NOMO-1 (cell line): ENCODE data around the gene UGT1A10.
"Not testable (repeated sequence)": the region's sequence is repeated elsewhere in the genome, so short reads cannot be mapped to it uniquely, and the experiment has no call there.

Experiments
- DNase-seq, 2 experiments: peaks; one replicate each; lab custom pipeline; 2025; ENCODE audit not compliant: unreplicated experiment in 2 of 2; lab: John Stamatoyannopoulos, UW

Gene UGT1A10

GRCh38 chr2:233691443-233692433 is 55.5 kb downstream of the UGT1A10 start:
- no peak for DNase-seq

GRCh38 chr2:233692648-233693047 is 56.4 kb downstream of the UGT1A10 start, which contains the start of gene UGT1A6:
UGT1A6 (plus strand) TSS chr2:233692890; CDS start chr2:233693005, 115 bp downstream.
- DNase-seq = no peak

GRCh38 chr2:233693963-233694362 is 57.7 kb downstream of the UGT1A10 start:
- no peak for DNase-seq

- DNase-seq = no peak
Measured at GRCh38 chr2:233698740-233699139, 62.5 kb downstream of the UGT1A10 start.

GRCh38 chr2:233699424-233700027 is 63.3 kb downstream of the UGT1A10 start:
- no peak for DNase-seq

GRCh38 chr2:233700028-233700635 is 63.9 kb downstream of the UGT1A10 start:
- no peak for DNase-seq

- DNase-seq = not testable (repeated sequence)
Measured at GRCh38 chr2:233700842-233701241, 64.6 kb downstream of the UGT1A10 start.

- no peak for DNase-seq
Measured at GRCh38 chr2:233702238-233702637, 66.0 kb downstream of the UGT1A10 start.

- no peak for DNase-seq
Measured at GRCh38 chr2:233705911-233706506, 69.8 kb downstream of the UGT1A10 start.

GRCh38 chr2:233706720-233707119 is 70.5 kb downstream of the UGT1A10 start:
- no peak for DNase-seq

- DNase-seq = no peak
Measured at GRCh38 chr2:233707940-233708644, 71.8 kb downstream of the UGT1A10 start.

GRCh38 chr2:233708942-233709341 is 72.7 kb downstream of the UGT1A10 start:
- no peak for DNase-seq

- DNase-seq = peak; percentile 17 to 26
Measured at GRCh38 chr2:233711312-233712008, 75.2 kb downstream of the UGT1A10 start.

GRCh38 chr2:233712611-233713261 is 76.5 kb downstream of the UGT1A10 start, which contains the start of gene UGT1A5:
UGT1A5 (plus strand) TSS chr2:233712907; CDS start chr2:233712992, 85 bp downstream.
- DNase-seq = no peak

GRCh38 chr2:233713262-233713615 is 77.0 kb downstream of the UGT1A10 start:
- DNase-seq = no peak

GRCh38 chr2:233714121-233714520 is 77.9 kb downstream of the UGT1A10 start:
- no peak for DNase-seq

- no peak for DNase-seq
Measured at GRCh38 chr2:233718552-233718951, 82.3 kb downstream of the UGT1A10 start, which contains the start of gene UGT1A4. UGT1A4 (plus strand) TSS chr2:233718736; CDS start chr2:233718821, 85 bp downstream.

GRCh38 chr2:233728723-233729301 is 92.6 kb downstream of the UGT1A10 start, which contains the start of gene UGT1A3:
UGT1A3 (plus strand) TSS chr2:233729042; CDS start chr2:233729127, 85 bp downstream.
- DNase-seq = no peak
